K562 (cell line): ENCODE measurements around the gene CYP11A1. TPM values are rescaled to one million over a fixed set of nuclear protein-coding genes. Genes with fewer than 3 reads are reported as not detected.

Experiments
- ATAC-seq: fragments of 200-7000 bp; cut with Tn5 transposase; 3 replicates; pipeline ENCODE4 v1.9.1; 2020; ENCODE audit warnings: moderate library complexity
- BruUV-seq: library from RNA; stranded (reverse); fragments of 400-500 nt; replicated peaks from 2 replicates; lab custom pipeline; 2021; lab: Mats Ljungman, UMichigan
- CTCF ChIA-PET: fragments of 300-600 bp; formaldehyde crosslinking; extraction: SDS; loops from one replicate; lab custom pipeline; 2021; ENCODE audit warnings: low intra/inter-chr PET ratio; lab: Yijun Ruan, JAX
- POLR2A ChIA-PET: fragments of 300-600, 350-650 bp; sonication (Branson Sonifier 250); formaldehyde crosslinking; extraction: SDS; loops from one replicate; lab custom pipeline; 2021; ENCODE audit warnings: antibody characterized with exemption, inconsistent platforms; lab: Yijun Ruan, JAX
- DNase-seq, 4 experiments: peaks; one replicate each; pipeline versions ENCODE4 v3.0.0 to v3.0.0-alpha.2; 2011 to 2018; ENCODE audit warnings: low spot score in 3 of 4, mixed read lengths in 3 of 4; ENCODE audit errors: extremely low read depth in 1 of 4
- FAIRE-seq: peaks from 2 replicates; lab custom pipeline; 2011; peaks lifted over from hg19 to GRCh38; lab: Jason Lieb, UNC
- H2AFZ ChIP-seq: 2 replicates; pipeline ENCODE4 v1.6.0; 2011; ENCODE audit warnings: low read depth, low read length, control low read depth, inconsistent platforms
- H3K27ac ChIP-seq: fragments of 200-600 bp; 3 replicates; pipeline ENCODE4 v1.8.0; 2011; ENCODE audit warnings: low read depth, mild to moderate bottlenecking, control low read depth, inconsistent platforms, low read length, moderate library complexity, mixed read lengths; ENCODE audit errors: extremely low read depth
- H3K27me3 ChIP-seq, 2 experiments: fragments of 300-600 bp in 1 of 2; 2 replicates in 1 of 2; 3 replicates in 1 of 2; pipeline versions ENCODE4 v1.6.0 to v1.8.0; 2011; ENCODE audit warnings: inconsistent platforms in 2 of 2, low read length in 2 of 2, mild to moderate bottlenecking in 1 of 2, mixed read lengths in 1 of 2, moderate library complexity in 1 of 2; ENCODE audit not compliant: control insufficient read depth in 2 of 2, insufficient read depth in 2 of 2
- H3K36me3 ChIP-seq: fragments of 300-600 bp; 3 replicates; pipeline ENCODE4 v1.8.0; 2011; ENCODE audit warnings: mild to moderate bottlenecking, low read length, inconsistent platforms; ENCODE audit not compliant: control insufficient read depth, insufficient read depth
- H3K4me1 ChIP-seq, 2 experiments: fragments of 200-600 bp in 1 of 2; replicated peaks in 1 of 2; 2 replicates in 1 of 2; 3 replicates in 1 of 2; pipeline versions ENCODE4 v1.5.1 to v1.8.0; 2011; ENCODE audit warnings: inconsistent platforms in 2 of 2, low read length in 2 of 2, mild to moderate bottlenecking in 1 of 2, mixed read lengths in 1 of 2, moderate library complexity in 1 of 2; ENCODE audit not compliant: control insufficient read depth in 2 of 2, insufficient read depth in 2 of 2
- H3K4me2 ChIP-seq: 2 replicates; pipeline ENCODE4 v1.6.1; 2011; ENCODE audit warnings: low read length, control low read depth, inconsistent platforms, mixed read lengths; ENCODE audit not compliant: insufficient read depth
- H3K4me3 ChIP-seq: fragments of 200-600 bp; sonication (generic), shearing (Covaris generic); 2 replicates; pipeline ENCODE4 v1.5.1; 2016; ENCODE audit warnings: control low read depth, inconsistent platforms
- H3K79me2 ChIP-seq: fragments of 200-600 bp; 3 replicates; pipeline ENCODE4 v1.8.0; 2011; ENCODE audit warnings: low read length, inconsistent platforms; ENCODE audit not compliant: control insufficient read depth, insufficient read depth
- H3K9ac ChIP-seq, 2 experiments: 2 replicates each; pipeline versions ENCODE4 v1.6.0 to v1.6.1; 2011; ENCODE audit warnings: low read depth in 2 of 2, low read length in 2 of 2, control low read depth in 1 of 2, inconsistent platforms in 1 of 2, mild to moderate bottlenecking in 1 of 2, mixed read lengths in 1 of 2; ENCODE audit not compliant: insufficient read depth in 1 of 2
- H3K9me1 ChIP-seq: one replicate; pipeline ENCODE4 v1.6.0; 2011; ENCODE audit warnings: inconsistent platforms, mild to moderate bottlenecking, low read length, moderate library complexity; ENCODE audit not compliant: control insufficient read depth, insufficient read depth
- H3K9me3 ChIP-seq: replicated peaks from 2 replicates; pipeline ENCODE4 v1.5.1; 2011; ENCODE audit warnings: low read depth, low read length, inconsistent platforms; ENCODE audit not compliant: control insufficient read depth, insufficient read depth
- H4K20me1 ChIP-seq: replicated peaks from 2 replicates; pipeline ENCODE4 v1.6.1; 2011; ENCODE audit warnings: low read length, inconsistent platforms, mixed read lengths; ENCODE audit not compliant: control insufficient read depth, insufficient read depth
- ZBTB1 ChIP-seq: sonication (generic); formaldehyde crosslinking; IDR thresholded peaks from 2 replicates; pipeline ENCODE4 v1.8.1; 2023; ENCODE audit warnings: missing genetic modification reagents, low read depth, mild to moderate bottlenecking, borderline replicate concordance
- ZFP36 ChIP-seq: fragments of 150-350 bp; IDR thresholded peaks from 2 replicates; pipeline ENCODE4 v1.6.1; 2018; ENCODE audit warnings: low read length, low read depth; ENCODE audit not compliant: partially characterized antibody
- WGBS: fragments of 100-300 bp; shearing (Covaris generic); methylation state at CpG from one replicate; pipeline ENCODE4 v1.1.6; 2016; ENCODE audit warnings: low coverage, mixed read lengths; ENCODE audit not compliant: insufficient coverage; ENCODE audit errors: missing lambda C conversion rate; 5-methylcytosine and 5-hydroxymethylcytosine counted together
- in situ Hi-C: fragments of 300-500 bp; cut with MboI; formaldehyde crosslinking; loops from 4 replicates; pipeline ENCODE4 v1.15.0; 2018; ENCODE audit warnings: inconsistent platforms, mixed read lengths
- intact Hi-C: fragments of 100-400 bp; cut with micrococcal nuclease; formaldehyde crosslinking; loops from 2 replicates; pipeline ENCODE4 v1.14.2; 2022
- polyA plus RNA-seq, 8 experiments: library from polyadenylated mRNA; depleted of rRNA in 4 of 8; stranded (reverse) in 5 of 8; unstranded in 3 of 8; fragments of >200 nt; fragmentation: Nextera tagmentation in 2 of 8; fragmentation: Illumina TruSeq in 1 of 8; extraction: Ambion mirVana in 2 of 8; extraction: Trizol in 1 of 8; gene quantifications; 2 replicates each; pipeline versions ENCODE4 v1.2.1 to v1.2.3, GENCODE V29; 2011 to 2014; ENCODE audit warnings: inconsistent platforms in 1 of 8, missing spikeins in 1 of 8
- total RNA-seq, 7 experiments: library from RNA; depleted of rRNA in 6 of 7; stranded (reverse); fragments of >200 nt in 6 of 7; fragmentation: Illumina TruSeq in 2 of 7; extraction: Trizol in 2 of 7; gene quantifications; 2 replicates each; pipeline versions ENCODE4 v1.2.1 to v1.2.3, GENCODE V29; 2011 to 2021; ENCODE audit warnings: low replicate concordance in 1 of 7

The CYP11A1 gene
- total and polyA plus RNA-seq, 9 of the 15 experiments (the other 6 are each of a cell fraction or from before 2014, with no cell fraction given): 0.06 to 0.24 (median 0.10) TPM; not detected in 4

GRCh38 chr15:74397239-74398068 is 30.0 kb upstream of the CYP11A1 start:
- H3K36me3 ChIP-seq: no peaks in the 10 kb centered on the region
- no peak overlapping the region for H3K27ac ChIP-seq
- POLR2A ChIA-PET: interaction anchor here (1.1 to 2.3 kb wide), 2 partner anchors 9 kb away, joined by 4 to 9 read pairs; no protein-coding TSS in a partner anchor
- FAIRE-seq: no peak
- H3K9me1 ChIP-seq: no peaks in the 10 kb centered on the region
- intact Hi-C loops: no loop called here
- TF ChIP-seq ZFP36 (peak; percentile 82), ZBTB1 (CRISPR knock-in tag) (no peak)
- BruUV-seq: no TSS peak
- H3K79me2 ChIP-seq: no peaks in the 10 kb centered on the region
- peak overlapping the region in 1 of 2 experiments; percentile 6; a peak in 1 of 4 replicates for H3K9ac ChIP-seq
- H2AFZ ChIP-seq: no peak overlapping the region
- no peaks in the 10 kb centered on the region for H3K27me3 ChIP-seq
- in situ Hi-C loops: no loop called here
- no peak overlapping the region for H3K4me3 ChIP-seq
- peaks cover 44 to 64% of the 10 kb centered on the region in 2 experiments for H3K4me1 ChIP-seq
- CTCF ChIA-PET: no interaction called here
- no peaks in the 10 kb centered on the region for H3K9me3 ChIP-seq
- DNase-seq: no peak
- no peak for ATAC-seq
- H3K4me2 ChIP-seq: no peak overlapping the region
- WGBS: 90% methylated on average over 4 of the region's 6 CpGs
- H4K20me1 ChIP-seq: no peaks in the 10 kb centered on the region
